T47D (cell line): Measurements from ENCODE around the gene PIGK.
A peak's percentile ranks its signal among the peaks of the same experiment; 100 is the strongest.

Experiments
- DNase-seq, 2 experiments: peaks; one replicate each; pipeline versions ENCODE4 v3.0.0 to v3.0.0-alpha.2; 2011 to 2012; ENCODE audit warnings: low read depth in 1 of 2, low spot score in 1 of 2
- JUND ChIP-seq: IDR thresholded peaks from 2 replicates; pipeline ENCODE4 v1.6.1; 2012; ENCODE audit warnings: low read depth
- in situ Hi-C: cut with HindIII; loops from 2 replicates; pipeline ENCODE4 v1.10.0; 2016; ENCODE audit warnings: low sequenced_read_pairs, low pct_unique_long_range_greater_than_20kb

PIGK gene

GRCh38 chr1:77219166-77219887 is at the start of gene PIGK:
Gene PIGK, minus strand, starts transcription at chr1:77219430. Its CDS starts 28 bp downstream, at chr1:77219402.
- TF ChIP-seq JUND, result no peak
- peak; percentile 10 to 88 for DNase-seq

DNA sequence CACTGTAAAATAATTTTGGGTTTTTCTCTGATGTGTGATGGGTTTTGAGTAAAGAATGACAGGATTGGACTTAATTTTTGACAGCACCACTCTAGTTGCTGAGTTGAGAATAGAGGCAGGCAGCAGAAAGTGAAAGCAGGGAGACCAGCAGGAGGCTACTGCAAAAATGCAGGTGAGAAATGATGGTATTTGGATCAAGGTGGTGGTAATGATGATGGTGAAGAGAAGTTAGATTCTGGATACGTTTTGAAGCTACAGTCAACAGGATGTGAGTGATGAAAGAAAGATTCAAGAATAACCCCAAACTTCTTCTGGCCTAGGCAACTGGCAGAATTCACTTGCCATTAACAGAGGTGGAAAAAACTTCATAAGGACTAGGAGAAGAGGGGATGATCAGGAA is 47.8 kb upstream of the PIGK start:
- no peak for DNase-seq
- no peak for TF ChIP-seq JUND
- in situ Hi-C loops, result no loop called here

More at GRCh38 chr1:77219166-77219887, at the start of gene PIGK:
- in situ Hi-C loops, result no loop called here

GRCh38 chr1:77265180-77265579 is 46.0 kb upstream of the PIGK start:
- in situ Hi-C loops, result no loop called here
- DNase-seq, result no peak
- no peak for TF ChIP-seq JUND

GRCh38 chr1:77263708-77264107 is 44.5 kb upstream of the PIGK start:
- DNase-seq, result no peak
- TF ChIP-seq JUND, result no peak
- in situ Hi-C loops, result no loop called here

DNA sequence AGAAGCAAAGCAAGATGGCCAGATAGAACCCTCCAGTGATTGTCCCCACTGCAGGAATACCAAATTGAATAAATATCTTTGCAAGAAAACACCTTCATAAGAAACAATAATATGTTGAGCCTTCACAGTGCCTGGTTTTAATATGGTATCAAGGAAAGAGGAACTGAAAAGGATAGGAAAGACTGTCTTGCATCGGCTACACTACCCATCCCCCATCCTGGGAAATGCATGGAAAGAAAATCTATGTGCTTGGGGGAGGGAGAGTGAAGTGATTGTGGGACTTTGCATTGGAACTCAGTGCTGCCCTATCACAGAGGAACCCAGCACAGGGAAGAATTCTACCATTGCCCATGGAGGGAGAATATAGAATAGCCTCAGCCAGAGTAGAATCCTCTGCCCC is 34.0 kb upstream of the PIGK start:
- TF ChIP-seq JUND, result no peak
- in situ Hi-C loops, result no loop called here
- DNase-seq, result no peak

GRCh38 chr1:77250126-77250525 is 30.9 kb upstream of the PIGK start:
- in situ Hi-C loops, result no loop called here
- no peak for DNase-seq
- no peak for TF ChIP-seq JUND

GRCh38 chr1:77245830-77246229 is 26.6 kb upstream of the PIGK start:
- in situ Hi-C loops, result no loop called here
- TF ChIP-seq JUND, result no peak
- no peak for DNase-seq

DNA sequence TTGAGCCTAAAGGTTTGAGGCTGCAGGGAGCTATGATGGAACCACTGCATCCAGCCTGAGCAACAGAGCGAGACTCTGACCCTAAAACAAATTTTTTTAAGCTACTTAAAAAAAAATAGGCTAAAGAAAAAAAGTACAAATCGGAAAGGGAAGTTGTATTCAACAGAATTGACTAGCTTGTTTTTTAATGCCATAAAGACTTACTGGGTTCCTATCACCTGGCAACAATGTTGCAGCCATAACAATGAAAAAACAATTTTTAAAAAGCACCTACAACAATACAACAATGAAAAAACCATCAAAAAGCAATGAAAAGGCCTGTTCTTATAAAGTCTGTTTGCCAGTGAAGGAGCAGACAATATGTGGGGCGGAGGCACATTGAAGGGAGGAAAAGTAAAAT is 20.1 kb upstream of the PIGK start:
- DNase-seq, result no peak
- in situ Hi-C loops, result no loop called here
- no peak for TF ChIP-seq JUND

- in situ Hi-C loops, result no loop called here
- no peak for DNase-seq
- no peak for TF ChIP-seq JUND
These were observed 19.2 kb upstream of the PIGK start for GRCh38 chr1:77238462-77238861.

DNA sequence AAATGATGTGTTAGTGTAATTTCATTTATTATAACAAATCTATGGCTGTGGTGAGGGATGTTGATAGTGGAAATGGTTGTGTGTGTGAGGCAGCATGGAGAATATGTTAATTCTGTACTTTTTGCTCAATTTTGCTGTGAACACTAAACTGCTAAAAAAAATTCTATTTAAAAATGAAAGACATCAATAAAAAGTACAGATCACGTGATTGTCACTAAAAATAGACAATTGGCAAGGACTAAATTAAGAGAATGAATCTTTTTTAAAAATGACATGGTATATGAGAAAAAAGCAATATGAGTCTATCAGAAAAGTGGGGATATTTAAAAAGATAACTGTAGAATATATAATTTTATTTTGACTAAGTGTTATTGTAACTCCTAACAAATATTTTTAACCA is 15.7 kb upstream of the PIGK start:
- in situ Hi-C loops, result no loop called here
- TF ChIP-seq JUND, result no peak
- DNase-seq, result no peak

- TF ChIP-seq JUND, result no peak
- DNase-seq, result no peak
- in situ Hi-C loops, result no loop called here
These were observed 14.9 kb upstream of the PIGK start for GRCh38 chr1:77234096-77234495.

DNA sequence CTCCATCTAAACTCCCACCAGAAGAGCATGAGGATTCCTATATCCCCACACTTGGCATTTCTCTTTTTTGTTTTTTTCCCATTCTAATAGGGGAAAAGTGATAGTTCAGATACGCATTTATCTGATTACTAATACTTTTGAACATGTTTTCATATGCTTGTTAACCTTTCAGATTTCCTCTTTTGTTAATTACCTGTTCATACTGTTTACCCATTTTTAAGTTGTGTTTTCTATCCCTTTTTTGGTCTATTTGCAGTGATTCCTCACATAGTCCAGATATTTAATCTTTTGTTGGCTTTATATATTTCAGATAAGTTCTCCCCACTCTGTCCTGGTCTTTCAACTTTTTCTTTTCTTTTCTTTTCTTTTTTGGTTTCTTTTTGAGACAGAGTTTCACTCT is 13.6 kb upstream of the PIGK start:
- no peak for TF ChIP-seq JUND
- DNase-seq, result no peak
- in situ Hi-C loops, result no loop called here

DNA sequence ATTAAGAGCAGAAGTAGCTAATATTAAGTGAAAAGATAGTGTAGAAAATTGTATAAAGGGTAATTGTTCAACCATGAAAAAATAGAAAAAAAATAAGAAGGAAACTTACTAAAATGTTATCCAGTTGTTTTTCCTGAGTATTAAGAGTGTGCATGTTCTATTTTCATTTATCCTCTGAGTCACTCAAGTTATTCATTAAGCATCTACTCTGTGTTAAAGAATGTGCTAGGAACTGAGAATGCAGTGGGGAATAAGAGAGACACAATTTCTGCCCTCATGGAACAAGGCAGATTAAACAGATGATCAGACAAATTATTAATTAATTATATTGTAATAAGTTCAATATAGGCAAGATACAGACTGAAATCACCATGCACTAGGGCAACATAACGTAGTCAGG is 10.8 kb upstream of the PIGK start:
- TF ChIP-seq JUND, result no peak
- in situ Hi-C loops, result no loop called here
- no peak for DNase-seq

- no peak for TF ChIP-seq JUND
- DNase-seq, result no peak
- in situ Hi-C loops, result no loop called here
These were observed 9.6 kb upstream of the PIGK start for GRCh38 chr1:77228836-77229235.
